Measurements from ENCODE around the gene DAP3.

- TF ChIP-seq GATA3 (IDR thresholded peaks at IDR 0.05; ENCODE audit: low read depth, low read length) (no peak), GATA2 (IDR thresholded peaks at IDR 0.05; ENCODE audit: low read depth, low read length) (no peak)
Observed at GRCh38 chr1:155671750-155672149, 17.1 kb upstream of the DAP3 start.
